ENCODE measurements around the gene PHLDB3. TPM values are rescaled to one million over a fixed set of nuclear protein-coding genes. Genes with fewer than 3 reads are reported as not detected.

The PHLDB3 gene
- polyA plus RNA-seq, 1 of the 3 experiments (the other 2 are of a cell fraction) = 15.6 TPM

GRCh38 chr19:43438291-43439031 lies 66.1 kb downstream of the PHLDB3 start (continued):
- TF ChIP-seq FOXM1 (IDR thresholded peaks at IDR 0.05; ENCODE audit: low read depth) = peak; percentile 72
- peak; percentile 79 for TF ChIP-seq JUND (IDR thresholded peaks at IDR 0.05)
- TF ChIP-seq USF1 (IDR thresholded peaks at IDR 0.05; ENCODE audit: borderline replicate concordance, low read depth) = 0 out of 2 replicates have a peak, but pooled peaks have one; percentile 26
- TF ChIP-seq RXRA (IDR thresholded peaks at IDR 0.05; ENCODE audit: borderline replicate concordance, low read depth) = no peak
- TF ChIP-seq FOXJ3 (CRISPR knock-in tag; IDR thresholded peaks at IDR 0.05) = peak; percentile 65; the same call in 1 of the 2 replicates
- peak; percentile 87; the same call in 1 of the 2 replicates for TF ChIP-seq SIN3A (IDR thresholded peaks at IDR 0.05; ENCODE audit: borderline replicate concordance, low read depth, low read length)
- TF ChIP-seq REST (IDR thresholded peaks at IDR 0.05; ENCODE audit: low read depth, low read length) = no peak

- no peak overlapping the region for H3K27ac ChIP-seq (ENCODE audit: low read depth in 2 of 2, low read length in 1 of 2)
- no peaks in the 10 kb centered on the region for H3K79me2 ChIP-seq (ENCODE audit: insufficient read depth)
- no peaks in the 10 kb centered on the region for H3K9me3 ChIP-seq
- no peak for TF ChIP-seq GATA2 (CRISPR knock-in tag; IDR thresholded peaks at IDR 0.05)
- TF ChIP-seq IRF3 (IDR thresholded peaks at IDR 0.05; ENCODE audit: low read depth, low read length) = no peak
- TF ChIP-seq MEF2A (IDR thresholded peaks at IDR 0.05; ENCODE audit: borderline replicate concordance, low read depth) = no peak
- no peak for TF ChIP-seq EZH2phosphoT487 (IDR thresholded peaks at IDR 0.05; ENCODE audit: borderline replicate concordance, low read depth)
- TF ChIP-seq RCOR1 (IDR thresholded peaks at IDR 0.05; ENCODE audit: low read length) = no peak
- no peak for TF ChIP-seq FOXJ3 (CRISPR knock-in tag; IDR thresholded peaks at IDR 0.05)
- no peak for TF ChIP-seq SIN3A (IDR thresholded peaks at IDR 0.05; ENCODE audit: borderline replicate concordance, low read depth, low read length)
- TF ChIP-seq MAX (IDR thresholded peaks at IDR 0.05; ENCODE audit: low read depth) = no peak
- no peak for TF ChIP-seq USF1 (IDR thresholded peaks at IDR 0.05; ENCODE audit: borderline replicate concordance, low read depth)
- no peak for TF ChIP-seq SMC3 (IDR thresholded peaks at IDR 0.05; ENCODE audit: low read depth, low read length)
- TF ChIP-seq NFIC (IDR thresholded peaks at IDR 0.05; ENCODE audit: borderline replicate concordance) = no peak
- no peak for TF ChIP-seq TCF12 (IDR thresholded peaks at IDR 0.05)
- no peak for TF ChIP-seq JUND (IDR thresholded peaks at IDR 0.05)
- no peak for TF ChIP-seq PBX3 (IDR thresholded peaks at IDR 0.05)
- no peak for TF ChIP-seq MXI1 (IDR thresholded peaks at IDR 0.05; ENCODE audit: low read depth, low read length)
- no peak for TF ChIP-seq POLR2AphosphoS5 (IDR thresholded peaks at IDR 0.05; ENCODE audit: low read depth, low read length)
- no peak for TF ChIP-seq FOSL2 (IDR thresholded peaks at IDR 0.05; ENCODE audit: borderline replicate concordance, low read depth)
- peaks cover 0 to 7% of the 10 kb centered on the region in 2 experiments; a peak in 1 of 4 replicates for H3K4me1 ChIP-seq (ENCODE audit: control insufficient read depth in 1 of 2, insufficient read depth in 2 of 2, low read depth in 1 of 2, low read length in 1 of 2)
- DNase-seq = no peak
- POLR2A ChIA-PET = no interaction called here
- H3K36me3 ChIP-seq (replicated peaks in 1 of 2; ENCODE audit: control insufficient read depth in 1 of 2, insufficient read depth in 2 of 2, low read length in 1 of 2) = no peaks in the 10 kb centered on the region
- no peak overlapping the region for H3K4me3 ChIP-seq (ENCODE audit: low read depth in 2 of 2, low read length in 1 of 2)
- 67% methylated on average over 6 of the region's 6 CpGs for WGBS (ENCODE audit: low lambda C conversion rate)
- no peak overlapping the region for H2AFZ ChIP-seq (ENCODE audit: low read depth)
- peaks cover 3% of the 10 kb centered on the region; the same call in 1 of the 2 replicates for H4K20me1 ChIP-seq (ENCODE audit: insufficient read depth)
- H3F3A ChIP-seq (replicated peaks; ENCODE audit: insufficient read depth) = peaks cover 14% of the 10 kb centered on the region
- H3K9me2 ChIP-seq = no peaks in the 10 kb centered on the region
- CTCF ChIA-PET = interaction anchor here (19.6 kb wide), 1 partner anchor 87 kb away, joined by 632 read pairs; the partner anchor contains the start of genes ETHE1 and ZNF575
- peaks cover 17% of the 10 kb centered on the region; the same call in 1 of the 2 replicates for H3K27me3 ChIP-seq (ENCODE audit: insufficient read depth)
- H3K9ac ChIP-seq = no peak overlapping the region
- no peak overlapping the region for H3K4me2 ChIP-seq
Observed at GRCh38 chr19:43437712-43438111, 66.8 kb downstream of the PHLDB3 start.

Data from SK-N-SH (cell line).